Nucleus accumbens (tissue), 56 donors: ENCODE measurements around the gene CATSPERE.
"Not testable (repeated sequence)": the region's sequence is repeated elsewhere in the genome, so short reads cannot be mapped to it uniquely, and the experiment has no call there.

Experiments used
- DNase-seq, 56 donors: peaks; one replicate each; lab custom pipeline; 2025; lab: John Stamatoyannopoulos, UW

CATSPERE gene

DNA sequence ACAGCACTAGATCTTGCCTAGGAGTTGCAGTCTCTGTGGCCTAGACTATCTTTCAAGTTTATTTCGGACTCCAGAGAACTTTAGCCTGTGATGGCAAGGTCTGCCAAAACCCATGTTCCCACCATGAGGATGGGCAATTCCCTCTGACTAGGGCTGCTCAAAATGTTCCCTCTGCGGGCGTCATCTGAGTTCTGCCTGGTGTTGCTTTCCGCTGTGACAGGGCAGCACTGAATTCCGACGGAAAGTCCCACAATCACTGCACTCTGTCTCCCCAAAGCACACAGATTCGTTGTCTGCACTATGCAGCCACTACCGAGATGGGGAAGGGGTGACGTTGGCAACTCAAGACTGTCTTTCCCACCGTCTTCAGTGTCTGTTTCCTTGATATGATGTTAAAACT lies 75.2 kb downstream of the CATSPERE start:
- no peak for DNase-seq

- no peak for DNase-seq
Observed at GRCh38 chr1:244545511-244545910, 84.4 kb downstream of the CATSPERE start.

GRCh38 chr1:244548558-244549115 lies 87.6 kb downstream of the CATSPERE start:
- no peak for DNase-seq

- DNase-seq: no peak
Observed at GRCh38 chr1:244552336-244552735, 91.3 kb downstream of the CATSPERE start.

DNA sequence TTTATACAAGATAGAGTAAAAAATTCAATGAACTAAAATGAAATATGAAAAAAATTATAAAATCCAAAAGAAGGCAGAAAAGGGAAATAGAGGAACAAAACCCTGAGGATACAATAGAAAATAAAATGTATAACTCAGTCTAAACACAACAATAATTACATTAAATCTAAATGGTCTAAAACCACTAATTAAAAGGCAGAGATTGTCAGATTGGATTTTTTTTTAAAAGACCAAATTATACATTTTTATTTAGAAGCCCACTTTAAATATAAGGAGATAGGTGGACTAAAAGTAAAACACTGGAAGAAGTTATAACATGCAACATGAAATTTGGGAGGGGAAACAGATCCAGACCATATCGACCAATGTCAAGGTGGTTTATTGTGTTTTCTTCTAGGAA lies 95.2 kb downstream of the CATSPERE start:
- no peak for DNase-seq

GRCh38 chr1:244557565-244557964 lies 96.5 kb downstream of the CATSPERE start:
- DNase-seq: no peak

GRCh38 chr1:244559561-244559960 lies 98.5 kb downstream of the CATSPERE start:
- no peak for DNase-seq

DNA sequence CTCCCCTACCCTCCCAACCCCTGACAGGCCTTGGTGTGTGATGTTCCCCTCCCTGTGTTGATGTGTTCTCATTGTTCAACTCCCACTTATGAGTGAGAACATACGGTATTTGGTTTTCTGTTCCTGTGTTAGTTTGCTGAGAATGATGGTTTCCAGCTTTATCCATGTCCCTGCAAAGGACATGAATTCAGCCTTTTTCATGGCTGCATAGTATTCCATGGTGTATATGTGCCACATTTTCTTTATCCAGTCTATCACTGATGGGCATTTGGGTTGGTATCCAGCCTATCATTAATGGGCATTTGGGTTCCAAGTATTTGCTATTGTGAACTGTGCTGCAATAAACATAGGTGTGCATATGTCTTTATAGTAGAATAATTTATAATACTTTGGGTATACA lies 101.8 kb downstream of the CATSPERE start:
- DNase-seq: not testable (repeated sequence)

GRCh38 chr1:244573768-244574167 lies 112.7 kb downstream of the CATSPERE start:
- DNase-seq: no peak

GRCh38 chr1:244576259-244576892 lies 115.3 kb downstream of the CATSPERE start:
- DNase-seq: no peak

DNA sequence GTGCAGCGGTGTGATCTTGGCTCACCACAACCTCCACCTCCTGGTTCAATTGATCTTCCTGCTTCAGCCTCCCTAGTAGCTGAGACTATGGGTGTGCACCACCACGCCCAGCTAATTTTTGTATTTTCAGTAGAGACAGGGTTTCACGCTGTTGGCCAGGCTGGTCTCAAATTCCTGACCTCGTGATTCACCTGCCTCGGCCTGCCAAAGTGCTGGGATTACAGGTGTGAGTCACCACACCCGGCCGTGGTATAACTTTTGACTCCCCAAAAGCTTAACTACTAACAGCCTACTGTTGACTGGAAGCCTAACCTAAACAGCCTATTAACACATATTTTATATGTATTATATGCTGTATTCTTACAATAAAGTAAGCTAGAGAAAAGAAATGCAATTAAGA lies 117.1 kb downstream of the CATSPERE start:
- not testable (repeated sequence) for DNase-seq

GRCh38 chr1:244583358-244583982 lies 122.4 kb downstream of the CATSPERE start:
- no peak for DNase-seq

DNA sequence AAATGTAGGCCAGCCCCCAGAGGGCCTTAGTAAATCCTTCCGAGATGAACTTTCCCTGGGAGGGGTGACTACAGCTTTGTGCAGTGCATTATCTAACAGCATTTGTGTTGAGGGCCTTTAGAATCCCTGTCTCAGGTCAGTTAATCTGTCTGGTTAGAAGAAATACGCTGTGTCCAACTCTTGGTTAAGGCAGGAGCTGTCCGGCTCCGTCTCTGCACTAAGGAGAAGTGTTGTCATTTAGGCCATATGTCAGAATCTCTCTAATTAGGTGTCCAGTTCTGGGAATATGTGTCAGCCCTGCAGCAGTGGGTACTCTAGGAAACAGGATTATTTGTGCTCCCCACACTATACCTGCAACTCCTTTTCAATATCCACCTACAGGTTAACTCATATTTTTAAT lies 124.8 kb downstream of the CATSPERE start:
- DNase-seq: no peak

DNA sequence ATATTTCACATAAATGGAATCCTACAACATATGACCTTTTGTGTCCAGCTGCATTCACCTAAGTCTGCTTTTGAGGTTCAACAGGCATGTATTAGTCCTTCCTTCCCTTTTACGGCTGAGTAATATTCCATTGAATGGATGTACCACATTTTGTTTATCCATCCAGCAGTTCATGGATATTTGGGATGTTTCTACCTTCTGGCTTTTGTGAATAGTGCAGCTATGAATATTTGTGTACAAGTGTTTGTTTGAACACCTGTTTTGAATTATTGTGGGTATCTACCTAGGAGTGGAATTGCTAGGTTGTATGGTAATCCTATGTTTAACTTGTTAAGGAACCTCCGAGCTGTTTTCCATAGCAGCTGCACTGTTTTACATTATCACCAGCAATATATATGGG lies 129.6 kb downstream of the CATSPERE start:
- no peak for DNase-seq

DNA sequence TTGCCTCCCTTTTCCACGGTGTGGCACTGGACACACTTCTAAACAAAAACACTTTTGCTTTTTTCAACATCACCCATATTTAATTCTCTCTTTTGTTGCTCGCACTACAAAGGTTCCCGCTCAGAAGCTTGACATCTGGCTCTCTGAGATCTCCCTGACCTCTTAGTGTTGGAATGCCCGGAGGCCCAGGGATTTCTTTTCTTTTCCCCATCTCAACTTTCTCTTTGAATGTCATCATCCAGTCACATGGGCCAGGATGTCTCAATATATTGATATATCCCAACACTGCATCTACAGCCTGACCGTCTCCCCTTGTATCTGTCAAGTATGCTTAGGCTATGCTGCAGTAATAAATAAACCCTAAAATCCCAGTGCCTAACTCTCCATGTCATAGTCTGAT lies 137.5 kb downstream of the CATSPERE start:
- no peak for DNase-seq

- DNase-seq: peak in 1 of 56 donors; percentile 19
Observed at GRCh38 chr1:244599937-244600350, 138.9 kb downstream of the CATSPERE start.

DNA sequence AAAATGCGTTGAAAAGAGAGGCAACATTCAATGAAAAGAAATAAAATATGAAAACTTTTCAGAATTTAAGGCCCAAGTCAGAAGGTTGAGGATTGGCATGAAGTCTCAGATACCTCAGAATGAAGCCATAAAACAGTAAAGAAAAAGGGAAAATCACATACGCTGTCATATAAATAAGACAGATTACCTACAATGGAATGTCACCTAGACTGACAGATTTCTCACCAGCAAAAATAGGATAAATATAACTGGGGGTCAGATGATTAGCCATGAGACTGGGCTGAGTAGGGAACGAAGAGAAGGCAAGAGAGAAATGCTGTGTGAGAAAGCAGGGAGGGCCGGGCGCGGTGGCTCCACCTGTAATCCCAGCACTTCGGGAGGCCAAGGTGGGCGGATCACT lies 140.3 kb downstream of the CATSPERE start:
- DNase-seq: no peak

DNA sequence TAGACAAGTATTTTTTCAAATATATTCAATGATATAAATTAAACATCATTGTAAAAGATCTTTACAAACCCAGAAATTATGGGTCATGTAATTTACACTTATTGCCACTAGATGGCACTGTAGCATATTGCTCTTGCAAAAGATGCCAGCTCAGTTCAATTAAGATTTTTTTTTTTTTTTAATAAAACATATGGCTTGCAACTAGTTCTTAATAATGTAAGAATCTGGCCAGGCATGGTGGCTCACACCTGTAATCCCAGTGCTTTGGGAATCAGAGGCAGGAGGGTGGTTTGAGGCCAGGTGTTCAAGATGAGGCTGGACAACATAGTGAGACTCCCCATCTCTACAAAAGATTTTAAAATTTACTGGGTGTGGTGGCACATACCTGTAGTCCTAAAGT lies 142.4 kb downstream of the CATSPERE start:
- DNase-seq: no peak

- no peak for DNase-seq
Observed at GRCh38 chr1:244605835-244606370, 144.8 kb downstream of the CATSPERE start.

DNA sequence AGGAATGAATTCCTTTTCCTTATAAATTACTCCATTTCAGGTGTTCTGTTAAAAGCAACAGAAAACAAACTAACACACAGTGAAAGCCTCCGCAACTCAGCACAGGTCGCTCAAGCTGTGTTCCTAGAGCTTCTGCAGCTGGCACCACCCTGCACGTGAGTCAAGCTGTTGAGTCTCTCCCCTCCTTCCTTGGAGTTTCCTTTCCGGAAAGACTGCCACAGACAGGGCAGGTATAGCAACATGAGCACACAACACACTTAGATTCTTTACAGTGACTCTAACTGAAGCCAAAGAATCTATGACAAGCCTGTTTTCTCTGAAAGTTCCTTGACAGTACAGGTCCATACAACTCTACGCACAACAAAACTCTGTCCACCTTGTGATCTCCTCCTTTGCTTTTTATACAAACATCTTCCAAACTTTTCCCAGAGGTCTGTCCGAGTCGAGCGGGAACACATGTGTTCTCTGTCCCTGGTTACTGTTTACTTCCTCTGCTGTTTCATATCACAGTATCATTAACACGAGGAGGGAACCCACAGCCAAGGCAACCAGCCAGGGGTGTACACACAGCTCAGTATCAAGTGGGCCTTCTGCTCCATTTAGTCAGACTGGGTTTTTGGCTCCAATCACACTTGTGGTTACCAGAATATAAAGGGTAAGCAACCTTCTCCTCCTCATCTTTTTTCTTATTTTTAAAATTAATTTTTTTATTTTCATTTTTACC lies 153.2 kb downstream of the CATSPERE start:
- DNase-seq: no peak

DNA sequence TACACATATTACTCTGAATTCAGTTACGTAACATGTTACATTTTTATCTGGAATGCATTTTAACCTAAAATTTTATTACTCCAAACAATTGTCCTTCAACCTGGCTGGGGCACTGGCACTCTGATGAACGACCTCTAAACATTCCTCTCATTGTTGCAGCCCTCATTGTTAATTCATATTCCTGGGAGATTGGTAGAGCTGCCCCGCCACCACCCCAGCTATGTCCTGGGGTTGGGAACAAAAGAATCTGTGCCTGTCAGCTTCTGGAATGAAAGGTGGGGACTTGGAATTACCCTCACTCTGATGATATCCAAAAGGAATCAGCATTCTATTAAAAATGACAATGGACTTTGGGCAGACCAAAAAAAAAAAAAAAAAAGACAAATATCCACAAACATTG lies 153.8 kb downstream of the CATSPERE start:
- DNase-seq: no peak
